Panc1 (cell line): ENCODE measurements around the gene PRLH. TPM values are rescaled to one million over a fixed set of nuclear protein-coding genes. Genes with fewer than 3 reads are reported as not detected.
A peak's percentile ranks its signal among the peaks of the same experiment; 100 is the strongest.

Experiments used
- ATAC-seq: fragments of 200-7000 bp; cut with Tn5 transposase; 2 replicates; pipeline ENCODE4 v1.9.1; 2020; ENCODE audit warnings: mild to moderate bottlenecking, moderate library complexity
- BruUV-seq: library from RNA; stranded (reverse); fragments of 400-500 nt; replicated peaks from 2 replicates; lab custom pipeline; 2021; lab: Mats Ljungman, UMichigan
- CTCF ChIA-PET: fragments of 300-600 bp; sonication (Branson Sonifier 250); formaldehyde crosslinking; loops from one replicate; lab custom pipeline; 2022; ENCODE audit warnings: antibody characterized with exemption; lab: Charles Lee
- POLR2A ChIA-PET: fragments of 300-600 bp; sonication (Branson Sonifier 250); formaldehyde crosslinking; loops from one replicate; lab custom pipeline; 2022; ENCODE audit warnings: antibody characterized with exemption; lab: Charles Lee
- DNase-seq: peaks from one replicate; pipeline ENCODE4 v3.0.0-alpha.2; 2010; ENCODE audit warnings: low read depth, low spot score
- H3K27ac ChIP-seq: 2 replicates; pipeline ENCODE4 v1.5.1; 2011; ENCODE audit warnings: mild to moderate bottlenecking, low read length, inconsistent platforms
- H3K27me3 ChIP-seq: fragments of 200-500 bp; sonication (Bioruptor generic); 2 replicates; pipeline ENCODE4 v1.6.0; 2014; ENCODE audit warnings: low read length, inconsistent platforms; ENCODE audit not compliant: control insufficient read depth, insufficient read depth
- H3K36me3 ChIP-seq: fragments of 200-500 bp; sonication (Bioruptor generic); 2 replicates; pipeline ENCODE4 v1.5.1; 2014; ENCODE audit warnings: inconsistent platforms, mild to moderate bottlenecking, low read length, moderate library complexity; ENCODE audit not compliant: control insufficient read depth, insufficient read depth
- H3K4me1 ChIP-seq: 2 replicates; pipeline ENCODE4 v1.5.1; 2011; ENCODE audit warnings: inconsistent platforms, mild to moderate bottlenecking, low read length, moderate library complexity; ENCODE audit not compliant: control insufficient read depth, insufficient read depth
- H3K4me3 ChIP-seq, 2 experiments: 2 replicates each; pipeline ENCODE4 v1.5.1; 2011 to 2012; ENCODE audit warnings: low read depth in 2 of 2, low read length in 2 of 2, mild to moderate bottlenecking in 2 of 2, inconsistent platforms in 1 of 2, moderate library complexity in 1 of 2
- H3K9me3 ChIP-seq: fragments of 200-500 bp; sonication (Bioruptor generic); 2 replicates; pipeline ENCODE4 v1.5.1; 2014; ENCODE audit warnings: low read depth, mild to moderate bottlenecking, inconsistent platforms, low read length, moderate library complexity; ENCODE audit not compliant: control insufficient read depth, insufficient read depth
- CTCF ChIP-seq: fragments of 450-650 bp; IDR thresholded peaks from 2 replicates; pipeline ENCODE4 v1.5.1; 2017; ENCODE audit warnings: mild to moderate bottlenecking
- POLR2AphosphoS5 ChIP-seq: IDR thresholded peaks from 2 replicates; pipeline ENCODE4 v1.6.1; 2012; ENCODE audit warnings: mild to moderate bottlenecking, low read depth, low read length, moderate library complexity
- REST ChIP-seq, 2 experiments: IDR thresholded peaks; 2 replicates each; pipeline ENCODE4 v1.6.1; 2011 to 2012; ENCODE audit warnings: low read depth in 2 of 2, control low read depth in 1 of 2, low read length in 1 of 2, mild to moderate bottlenecking in 1 of 2, moderate library complexity in 1 of 2; ENCODE audit not compliant: insufficient read depth in 1 of 2
- SIN3A ChIP-seq: IDR thresholded peaks from 2 replicates; pipeline ENCODE4 v1.6.1; 2012; ENCODE audit warnings: low read depth, mild to moderate bottlenecking, low read length, moderate library complexity, borderline replicate concordance; ENCODE audit not compliant: insufficient read depth
- TCF7L2 ChIP-seq: IDR thresholded peaks from 2 replicates; pipeline ENCODE4 v1.6.1; 2011; ENCODE audit warnings: mild to moderate bottlenecking, low read depth, low read length, inconsistent platforms
- in situ Hi-C: cut with HindIII; loops from 2 replicates; pipeline ENCODE4 v1.10.0; 2016; ENCODE audit warnings: low sequenced_read_pairs, low pct_unique_long_range_greater_than_20kb
- intact Hi-C: fragments of 100-400 bp; cut with micrococcal nuclease; formaldehyde crosslinking; loops from one replicate; pipeline ENCODE4 v1.10.0; 2022; ENCODE audit not compliant: unreplicated experiment
- total RNA-seq: library from RNA; stranded (reverse); gene quantifications from one replicate; pipeline ENCODE4 v1.2.1, GENCODE V29; 2021; ENCODE audit not compliant: unreplicated experiment

PRLH gene
- total RNA-seq, 1 experiment from 2014 or later, result not detected

GRCh38 chr2:237520290-237520689 is 46.1 kb upstream of the PRLH start:
- Histone ChIP-seq H3K9me3 (no peaks in the 10 kb centered on the region), H3K27ac (no peak overlapping the region), H3K27me3 (no peaks in the 10 kb centered on the region), H3K4me1 (no peaks in the 10 kb centered on the region), H3K36me3 (no peaks in the 10 kb centered on the region), H3K4me3 (no peak overlapping the region)
- TF ChIP-seq TCF7L2, result no peak
- no peak for TF ChIP-seq POLR2AphosphoS5
- no peak for TF ChIP-seq CTCF
- TF ChIP-seq REST (IDR thresholded peaks at IDR 0.05; ENCODE audit: insufficient read depth in 1 of 2, low read depth in 2 of 2, low read length in 1 of 2), result no peak
- TF ChIP-seq SIN3A, result no peak
- no TSS peak for BruUV-seq
- intact Hi-C loops, result no loop called here
- CTCF ChIA-PET, result no interaction called here
- POLR2A ChIA-PET, result no interaction called here
- in situ Hi-C loops, result no loop called here
- peak; percentile 32; the same call in 1 of the 2 replicates for ATAC-seq
- no peak for DNase-seq

DNA sequence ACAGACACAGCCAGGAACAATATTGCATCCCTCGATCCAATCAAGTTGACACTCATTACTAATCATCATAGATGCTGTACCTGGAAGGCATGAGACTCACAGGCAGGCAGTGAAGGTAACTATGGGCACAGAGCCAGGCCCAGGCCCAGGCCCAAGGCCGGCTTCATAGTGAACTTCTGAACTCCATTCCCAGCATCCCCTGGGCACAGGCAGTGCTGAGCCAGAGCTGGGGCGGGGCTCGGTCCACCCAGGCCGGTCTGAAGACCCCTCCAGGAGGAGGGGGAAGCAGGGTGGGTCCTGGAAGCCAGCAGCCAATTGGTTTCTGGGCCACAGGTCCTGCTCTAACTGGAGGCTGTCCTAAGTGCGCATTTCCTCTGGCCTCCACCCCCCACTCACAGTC is 41.7 kb upstream of the PRLH start:
- Histone ChIP-seq H3K4me1 (no peaks in the 10 kb centered on the region), H3K4me3 (no peak overlapping the region), H3K27me3 (no peaks in the 10 kb centered on the region), H3K36me3 (no peaks in the 10 kb centered on the region), H3K27ac (no peak overlapping the region), H3K9me3 (no peaks in the 10 kb centered on the region)
- TF ChIP-seq REST (IDR thresholded peaks at IDR 0.05; ENCODE audit: insufficient read depth in 1 of 2, low read depth in 2 of 2, low read length in 1 of 2), result no peak
- no peak for TF ChIP-seq SIN3A
- TF ChIP-seq CTCF, result no peak
- TF ChIP-seq POLR2AphosphoS5, result no peak
- no peak for TF ChIP-seq TCF7L2
- ChIA-PET CTCF (no interaction called here), POLR2A (no interaction called here)
- in situ Hi-C loops, result no loop called here
- intact Hi-C loops, result no loop called here
- no TSS peak for BruUV-seq
- no peak for ATAC-seq
- no peak for DNase-seq
